Effector CD8-positive, alpha-beta T cell (primary cell): ENCODE data around the gene CEBPE.

Experiments used
- DNase-seq: peaks from one replicate; lab custom pipeline; 2025; lab: John Stamatoyannopoulos, UW

Gene CEBPE

GRCh38 chr14:23143911-23144310, 24.9 kb upstream of the CEBPE start:
- DNase-seq, result no peak

- no peak for DNase-seq
These were observed 23.8 kb upstream of the CEBPE start for GRCh38 chr14:23142826-23143225.

DNA sequence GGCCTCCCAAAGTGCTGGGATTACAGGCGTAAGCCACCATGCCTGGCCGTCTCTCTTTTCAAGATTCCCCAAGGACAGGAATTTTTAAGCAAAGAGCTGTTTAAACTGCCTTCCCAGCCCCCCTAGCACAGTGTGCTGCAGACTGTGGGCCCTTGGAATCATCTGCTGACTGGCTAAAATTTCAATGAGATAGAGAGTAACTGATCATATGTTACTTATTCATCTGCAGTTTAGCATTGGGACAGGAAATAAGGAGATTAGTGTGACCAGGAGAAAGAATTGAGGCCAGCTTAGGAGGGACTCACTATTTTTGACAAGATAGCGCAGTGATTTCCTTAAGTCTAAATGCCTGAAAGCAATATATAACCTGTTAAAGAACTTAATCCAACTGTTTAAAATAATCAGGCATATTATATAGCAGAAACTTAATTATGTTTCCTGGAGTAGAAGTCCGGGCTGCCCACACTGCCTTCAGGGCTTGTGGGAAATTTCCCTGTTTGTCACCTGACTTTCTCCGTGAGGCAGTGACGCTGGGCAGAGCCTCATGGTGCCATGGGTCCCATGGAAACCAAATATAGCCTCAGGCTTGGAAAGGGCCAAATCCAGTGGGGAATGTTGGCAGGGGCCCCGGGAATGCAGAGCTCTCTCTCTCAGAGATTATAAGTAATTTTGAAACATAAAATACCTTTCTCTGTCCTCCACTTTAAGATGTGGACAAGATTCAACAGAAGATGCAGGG, 22.8 kb upstream of the CEBPE start:
- no peak for DNase-seq

- DNase-seq, result no peak
These were observed 21.3 kb upstream of the CEBPE start for GRCh38 chr14:23140371-23140770.

DNA sequence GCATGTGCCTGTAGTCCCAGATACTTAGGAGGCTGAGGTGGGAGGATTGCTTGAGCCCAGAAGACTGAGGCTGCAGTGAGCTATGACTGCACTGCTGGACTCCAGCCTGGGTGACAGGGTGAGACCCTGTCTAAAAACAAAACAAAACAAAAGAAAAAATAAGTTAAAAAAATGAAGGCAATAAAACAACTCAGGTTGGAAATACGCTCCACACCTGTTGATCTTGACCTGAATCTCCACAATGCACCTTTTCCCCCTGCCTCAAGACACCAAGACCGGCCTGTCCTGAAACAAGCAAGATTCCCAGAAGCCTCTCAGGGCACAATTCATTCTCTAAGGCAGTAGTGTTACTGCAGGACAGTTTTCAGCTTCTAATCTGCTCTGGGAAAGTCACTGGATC, 20.8 kb upstream of the CEBPE start:
- DNase-seq, result no peak

DNA sequence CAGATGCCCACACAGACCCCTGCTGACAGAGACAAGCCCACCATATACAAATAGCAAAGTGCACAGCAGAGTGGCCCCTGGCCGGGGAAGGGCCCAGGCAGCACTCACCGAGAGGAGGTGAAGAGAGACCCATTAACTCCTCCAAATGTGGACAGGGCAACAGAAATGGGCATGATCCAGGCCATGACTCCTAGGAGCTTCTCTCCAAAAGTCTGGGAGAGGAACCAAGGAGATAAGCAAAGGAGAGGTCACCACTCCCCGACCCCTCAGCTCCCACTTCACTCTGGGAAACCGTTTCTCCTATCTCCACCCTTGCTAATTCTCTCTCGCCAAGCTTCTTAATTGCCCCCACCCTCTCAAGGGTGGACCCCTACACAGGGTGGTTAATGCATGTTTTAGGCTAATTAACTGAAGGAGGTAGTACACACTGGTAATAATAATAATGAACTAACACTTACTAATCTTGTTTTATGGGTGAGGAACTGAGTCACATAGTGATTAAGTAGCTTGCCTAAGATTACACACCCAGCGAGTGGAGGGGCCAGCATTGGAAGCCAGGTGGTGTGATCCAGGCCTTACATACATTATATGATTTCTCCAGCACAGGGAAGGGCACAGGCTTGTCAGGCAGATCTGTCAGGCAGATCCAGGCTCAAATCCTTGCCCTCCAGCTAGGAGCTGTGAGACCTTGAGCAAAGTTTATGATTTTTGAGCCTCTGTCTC, 18.9 kb upstream of the CEBPE start:
- no peak for DNase-seq

GRCh38 chr14:23137192-23137812, 18.2 kb upstream of the CEBPE start:
- no peak for DNase-seq

DNA sequence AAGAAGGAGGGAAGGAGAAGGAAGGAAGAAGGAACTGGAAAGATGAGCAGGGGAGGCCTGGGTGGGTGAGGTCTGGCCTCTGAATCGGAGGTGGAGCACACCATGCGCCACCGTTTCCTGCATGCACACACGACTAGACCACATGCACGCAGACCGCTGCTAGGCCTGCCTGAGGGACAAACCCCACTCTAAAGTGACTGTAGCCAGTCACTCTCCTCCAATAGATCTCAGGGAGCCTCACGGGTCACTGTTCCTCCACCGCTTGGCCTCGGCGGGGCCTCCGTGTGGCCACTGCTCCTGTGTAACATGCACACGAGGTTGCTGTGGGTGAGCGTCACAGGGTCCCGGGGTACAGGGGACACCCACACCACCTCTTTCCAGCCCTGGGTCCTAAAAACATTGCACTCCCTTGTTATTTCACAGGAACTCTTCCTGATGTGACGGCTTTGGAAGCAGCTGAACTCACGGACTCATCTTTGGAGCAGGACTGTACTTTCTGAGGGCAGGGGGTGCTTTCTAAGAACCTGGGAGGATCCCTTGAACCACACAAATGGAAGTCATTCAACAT, 17.6 kb upstream of the CEBPE start:
- no peak for DNase-seq

GRCh38 chr14:23132970-23133369, 13.9 kb upstream of the CEBPE start:
- no peak for DNase-seq

DNA sequence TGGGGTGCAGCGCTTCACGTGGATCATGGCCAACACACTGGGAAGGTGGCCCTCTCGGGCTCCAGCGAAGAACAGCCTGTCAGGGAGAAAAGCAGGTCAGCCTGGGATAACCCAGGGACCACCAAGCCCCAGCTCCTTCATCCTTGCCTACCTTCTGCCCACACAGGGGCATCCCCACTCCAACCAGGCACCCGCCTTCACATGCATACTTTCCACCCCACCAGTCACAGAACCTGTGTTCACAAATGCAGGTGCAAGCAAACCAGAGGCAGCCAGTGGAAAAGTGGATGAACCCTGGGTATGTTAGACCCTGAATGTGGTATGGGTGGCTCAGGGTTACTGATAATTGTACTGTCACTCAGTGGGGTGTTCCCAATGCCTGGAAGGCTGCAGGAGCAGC, 12.4 kb upstream of the CEBPE start:
- no peak for DNase-seq

- DNase-seq, result no peak
These were observed 11.8 kb upstream of the CEBPE start for GRCh38 chr14:23130871-23131270.

DNA sequence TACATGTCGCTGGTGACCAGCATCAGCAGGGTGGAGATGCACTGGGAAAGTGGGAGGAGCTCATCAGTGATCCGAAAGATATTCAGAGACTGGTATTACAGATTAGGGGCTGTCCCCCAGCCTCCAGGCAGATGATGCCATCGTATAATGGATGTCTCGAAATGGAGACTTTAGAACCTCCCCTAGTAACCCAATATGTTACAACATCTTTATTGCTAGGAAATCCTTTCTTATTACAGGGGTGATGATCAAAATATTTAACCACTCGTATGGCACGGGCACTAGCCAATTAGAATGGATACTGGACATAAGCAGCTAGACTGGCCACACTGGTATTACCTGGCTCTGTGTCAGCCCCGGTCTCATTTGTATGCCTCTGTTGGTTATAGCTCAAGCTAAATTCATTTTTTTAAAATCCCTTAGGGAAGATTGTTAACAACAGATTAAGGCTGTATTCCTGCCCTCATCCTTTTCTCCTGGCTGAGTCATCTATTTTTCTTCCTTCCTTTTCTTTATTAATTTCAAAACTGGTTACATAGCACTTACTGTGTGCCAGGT, 10.8 kb upstream of the CEBPE start:
- no peak for DNase-seq

DNA sequence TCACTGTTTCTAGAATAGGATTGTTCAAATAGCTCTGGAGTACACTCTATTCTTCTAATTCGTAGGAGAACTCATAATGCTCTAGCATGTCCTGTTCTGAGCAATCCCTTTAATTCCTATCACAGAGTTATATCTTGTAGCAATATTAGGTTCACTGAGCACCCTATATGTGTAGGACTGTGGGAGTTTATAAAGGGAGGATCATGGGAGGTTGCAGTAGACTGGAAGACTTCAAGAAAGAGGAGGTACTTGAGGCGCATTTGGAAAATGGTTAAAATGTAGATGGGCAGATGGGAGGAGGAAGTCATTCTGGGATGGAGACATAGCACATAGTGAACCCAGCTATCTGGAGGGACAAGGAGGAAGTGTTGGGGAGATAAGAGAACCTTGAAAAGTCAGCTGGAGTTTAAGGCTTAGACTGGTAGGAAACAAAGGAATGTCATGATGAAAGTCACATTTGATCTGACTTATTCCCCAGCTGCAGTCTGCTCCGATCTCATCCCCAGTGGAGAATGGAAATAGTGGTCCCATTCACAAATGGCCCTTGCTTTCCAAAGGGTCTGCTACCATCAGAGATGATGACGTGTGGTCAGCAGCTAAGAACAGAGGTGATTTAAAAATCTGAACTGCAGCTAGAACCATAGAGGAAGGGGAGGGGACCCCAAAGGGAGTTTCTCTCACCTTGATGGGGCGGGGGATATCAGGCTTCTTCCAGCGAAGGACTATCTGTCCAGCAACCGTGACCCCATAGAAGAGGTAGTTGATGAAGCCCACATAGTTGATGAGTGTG, 10.1 kb upstream of the CEBPE start:
- DNase-seq, result no peak

DNA sequence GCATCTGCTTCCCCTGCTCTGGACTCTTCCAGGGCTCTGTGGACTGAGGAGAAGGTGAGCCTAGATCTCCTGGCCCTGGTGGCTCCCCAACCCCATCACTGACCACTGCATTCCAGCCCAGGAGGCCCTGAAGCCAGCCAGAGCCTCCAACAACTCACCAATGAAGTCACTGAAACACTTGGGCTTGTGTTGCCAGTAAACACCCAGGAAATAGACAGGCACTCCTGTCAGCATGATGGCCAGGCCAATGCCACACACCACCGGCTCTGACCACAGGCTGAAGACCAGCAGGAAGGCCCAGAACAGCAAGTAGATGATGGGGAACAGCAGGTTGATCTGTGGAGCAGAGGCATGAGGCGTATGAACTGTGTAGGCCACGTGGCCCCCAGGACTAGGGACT, 8.8 kb upstream of the CEBPE start:
- no peak for DNase-seq

- DNase-seq, result no peak
These were observed 7.7 kb upstream of the CEBPE start for GRCh38 chr14:23126548-23127278.

GRCh38 chr14:23125933-23126524, 7.0 kb upstream of the CEBPE start:
- no peak for DNase-seq

DNA sequence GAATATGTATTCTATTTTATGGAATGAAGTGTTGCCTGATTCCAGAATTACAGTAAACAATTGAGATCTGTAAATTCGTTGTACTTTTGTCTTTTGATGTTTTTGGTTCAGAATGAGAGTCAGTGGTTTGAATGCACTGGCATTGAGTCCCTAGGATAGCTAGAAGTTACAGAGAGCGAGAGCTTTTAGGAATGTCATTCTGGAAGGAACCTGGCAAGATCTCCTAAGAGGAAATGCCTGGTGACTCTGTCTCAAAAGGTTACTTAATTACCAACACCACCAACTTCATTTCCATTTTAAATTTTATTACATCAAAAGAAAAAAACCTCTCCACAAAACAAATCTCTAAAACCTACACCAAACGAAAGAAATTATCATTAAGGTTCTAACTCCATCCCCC, 6.0 kb upstream of the CEBPE start:
- DNase-seq, result no peak

DNA sequence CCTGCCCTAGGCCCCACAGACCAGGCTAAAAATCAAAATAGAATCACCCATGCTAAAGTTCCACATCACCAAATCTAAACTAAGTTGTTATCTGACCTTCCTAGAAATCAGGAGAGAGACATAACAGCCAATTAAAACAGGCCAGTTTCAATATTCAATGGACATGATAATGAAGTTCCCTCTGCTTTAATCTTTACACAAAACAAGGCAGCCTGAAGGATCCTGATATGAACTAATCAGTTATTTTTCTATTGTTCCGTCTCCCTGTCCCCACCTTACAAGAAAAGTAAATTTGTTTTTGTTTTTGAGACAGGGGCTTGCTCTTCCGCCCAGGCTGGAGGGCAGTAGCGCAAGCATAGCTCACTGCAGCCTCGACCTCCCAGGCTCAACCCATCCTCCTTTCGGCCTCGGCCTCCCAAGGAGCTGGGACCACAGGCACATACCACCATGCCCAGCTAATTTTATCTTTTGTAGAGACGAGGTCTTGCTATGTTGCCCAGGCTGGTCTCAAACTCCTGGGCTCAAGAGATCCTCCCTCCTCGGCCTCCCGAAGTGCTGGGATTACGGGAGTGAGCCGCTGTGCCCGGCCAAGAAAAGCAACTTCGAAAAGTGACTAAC, 5.4 kb upstream of the CEBPE start:
- no peak for DNase-seq

GRCh38 chr14:23123419-23123818, 4.4 kb upstream of the CEBPE start:
- DNase-seq, result no peak

DNA sequence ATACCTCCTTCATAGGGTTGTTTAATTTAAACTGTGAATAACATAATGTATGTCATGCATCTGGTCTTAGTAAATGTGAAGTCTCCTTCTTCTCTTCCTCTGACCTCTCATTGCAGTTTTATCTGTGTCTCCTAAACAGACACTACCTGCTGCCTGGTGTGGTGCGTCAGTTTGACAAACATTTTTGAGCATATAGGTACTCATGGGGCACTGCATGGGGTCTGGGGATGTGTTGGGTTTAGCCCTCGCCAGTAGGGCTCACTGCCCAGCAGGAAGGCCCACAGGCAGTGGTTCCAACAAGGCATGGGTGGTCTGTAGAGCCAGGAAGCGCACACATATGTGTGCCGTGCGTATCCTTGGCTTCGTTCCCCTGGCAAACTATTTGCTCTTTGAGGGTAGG, 3.0 kb upstream of the CEBPE start:
- no peak for DNase-seq
